ENCODE results near the gene BMP2.

The BMP2 gene

GRCh38 chr20:6767536-6768227, at the start of gene BMP2:
TSS of gene BMP2 (plus strand) at chr20:6767686. CDS start at chr20:6770127, 2,441 bp downstream.
- no peak for FAIRE-seq

GRCh38 chr20:6718662-6719368, 48.7 kb upstream of the BMP2 start:
- no peak for FAIRE-seq

- no peak for FAIRE-seq
These were observed 48.1 kb upstream of the BMP2 start for GRCh38 chr20:6719369-6719721.

- no peak for FAIRE-seq
These were observed 40.7 kb upstream of the BMP2 start for GRCh38 chr20:6726761-6727160.

GRCh38 chr20:6730672-6731328, 36.7 kb upstream of the BMP2 start:
- FAIRE-seq = no peak

GRCh38 chr20:6732001-6732447, 35.5 kb upstream of the BMP2 start:
- FAIRE-seq = no peak

GRCh38 chr20:6732851-6733250, 34.6 kb upstream of the BMP2 start:
- FAIRE-seq = no peak

- no peak for FAIRE-seq
These were observed 33.5 kb upstream of the BMP2 start for GRCh38 chr20:6733965-6734364.

- FAIRE-seq = no peak
These were observed 31.3 kb upstream of the BMP2 start for GRCh38 chr20:6735942-6736845.

GRCh38 chr20:6739406-6739805, 28.1 kb upstream of the BMP2 start:
- no peak for FAIRE-seq

- FAIRE-seq = no peak
These were observed 27.4 kb upstream of the BMP2 start for GRCh38 chr20:6740096-6740495.

- no peak for FAIRE-seq
These were observed 23.3 kb upstream of the BMP2 start for GRCh38 chr20:6744180-6744579.

- no peak for FAIRE-seq
These were observed 22.7 kb upstream of the BMP2 start for GRCh38 chr20:6744805-6745204.

GRCh38 chr20:6746901-6747609, 20.4 kb upstream of the BMP2 start:
- FAIRE-seq = no peak

- no peak for FAIRE-seq
These were observed 17.0 kb upstream of the BMP2 start for GRCh38 chr20:6750438-6750837.

GRCh38 chr20:6756693-6757595, 10.5 kb upstream of the BMP2 start:
- no peak for FAIRE-seq

GRCh38 chr20:6764619-6765018, 2.9 kb upstream of the BMP2 start:
- no peak for FAIRE-seq

GRCh38 chr20:6765469-6766058, 1.9 kb upstream of the BMP2 start:
- peak; percentile 86 for FAIRE-seq

- no peak for FAIRE-seq
These were observed 1.1 kb upstream of the BMP2 start for GRCh38 chr20:6766433-6766832.

- no peak for FAIRE-seq
These were observed 355 bp upstream of the BMP2 start for GRCh38 chr20:6767126-6767535.

Measured in endometrium (tissue), 2 donors.